ENCODE results near the gene SEC14L2.
"Not testable (repeated sequence)": the region's sequence is repeated elsewhere in the genome, so short reads cannot be mapped to it uniquely, and the experiment has no call there.

Gene SEC14L2

DNA sequence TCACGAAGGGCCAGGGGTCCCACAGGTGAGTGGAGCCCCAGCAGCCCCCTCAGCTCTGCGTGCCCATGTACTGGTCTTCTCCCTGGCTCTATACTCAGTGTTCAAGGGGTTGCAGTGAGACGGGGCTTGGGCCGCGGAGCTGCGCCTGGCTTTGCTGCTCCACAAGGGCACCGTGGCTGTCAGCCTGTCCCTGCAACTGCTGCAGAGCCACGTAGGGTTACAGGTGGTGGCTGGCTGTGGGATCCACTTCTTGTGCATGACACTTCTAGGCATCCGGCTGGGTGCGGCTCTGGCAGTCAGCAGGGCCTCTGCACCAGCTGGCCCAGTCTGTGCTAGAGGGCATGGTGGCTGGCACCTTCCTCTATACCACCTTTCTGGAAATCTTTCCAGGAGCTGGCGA lies 43.0 kb downstream of the SEC14L2 start:
- no peak overlapping the region for H3K27ac ChIP-seq (ENCODE audit: low read depth, low read length)
- no peak overlapping the region for H3K4me3 ChIP-seq (ENCODE audit: low read length)
- H3K4me1 ChIP-seq (ENCODE audit: control insufficient read depth, insufficient read depth, low read length): no peaks in the 10 kb centered on the region
- no peaks in the 10 kb centered on the region for H3K36me3 ChIP-seq (ENCODE audit: control insufficient read depth, insufficient read depth, low read length)
- no peaks in the 10 kb centered on the region for H3K27me3 ChIP-seq (ENCODE audit: control insufficient read depth, insufficient read depth, low read length)
- H3K9ac ChIP-seq (ENCODE audit: low read length): no peak overlapping the region

DNA sequence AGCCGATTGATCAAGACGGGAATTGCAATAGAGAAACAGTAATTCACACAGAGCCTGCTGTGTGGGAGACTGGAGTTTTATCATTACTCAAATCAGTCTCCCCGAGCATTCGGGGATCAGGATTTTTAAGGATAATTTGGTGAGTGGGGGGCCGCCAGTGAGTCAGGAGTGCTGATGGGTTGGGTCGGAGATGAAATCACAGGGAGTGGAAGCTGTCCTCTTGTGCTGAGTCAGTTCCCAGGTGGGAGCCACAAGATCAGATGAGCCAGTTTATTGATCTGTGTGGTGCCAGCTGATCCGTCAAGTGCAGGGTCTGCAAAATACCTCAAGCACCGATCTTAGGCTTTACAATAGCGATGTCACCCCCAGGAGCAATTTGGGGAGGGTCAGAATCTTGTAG lies 44.3 kb downstream of the SEC14L2 start:
- H3K4me1 ChIP-seq (ENCODE audit: control insufficient read depth, insufficient read depth, low read length): no peaks in the 10 kb centered on the region
- no peak overlapping the region for H3K27ac ChIP-seq (ENCODE audit: low read depth, low read length)
- no peaks in the 10 kb centered on the region for H3K27me3 ChIP-seq (ENCODE audit: control insufficient read depth, insufficient read depth, low read length)
- no peak overlapping the region for H3K9ac ChIP-seq (ENCODE audit: low read length)
- no peaks in the 10 kb centered on the region for H3K36me3 ChIP-seq (ENCODE audit: control insufficient read depth, insufficient read depth, low read length)
- no peak overlapping the region for H3K4me3 ChIP-seq (ENCODE audit: low read length)

DNA sequence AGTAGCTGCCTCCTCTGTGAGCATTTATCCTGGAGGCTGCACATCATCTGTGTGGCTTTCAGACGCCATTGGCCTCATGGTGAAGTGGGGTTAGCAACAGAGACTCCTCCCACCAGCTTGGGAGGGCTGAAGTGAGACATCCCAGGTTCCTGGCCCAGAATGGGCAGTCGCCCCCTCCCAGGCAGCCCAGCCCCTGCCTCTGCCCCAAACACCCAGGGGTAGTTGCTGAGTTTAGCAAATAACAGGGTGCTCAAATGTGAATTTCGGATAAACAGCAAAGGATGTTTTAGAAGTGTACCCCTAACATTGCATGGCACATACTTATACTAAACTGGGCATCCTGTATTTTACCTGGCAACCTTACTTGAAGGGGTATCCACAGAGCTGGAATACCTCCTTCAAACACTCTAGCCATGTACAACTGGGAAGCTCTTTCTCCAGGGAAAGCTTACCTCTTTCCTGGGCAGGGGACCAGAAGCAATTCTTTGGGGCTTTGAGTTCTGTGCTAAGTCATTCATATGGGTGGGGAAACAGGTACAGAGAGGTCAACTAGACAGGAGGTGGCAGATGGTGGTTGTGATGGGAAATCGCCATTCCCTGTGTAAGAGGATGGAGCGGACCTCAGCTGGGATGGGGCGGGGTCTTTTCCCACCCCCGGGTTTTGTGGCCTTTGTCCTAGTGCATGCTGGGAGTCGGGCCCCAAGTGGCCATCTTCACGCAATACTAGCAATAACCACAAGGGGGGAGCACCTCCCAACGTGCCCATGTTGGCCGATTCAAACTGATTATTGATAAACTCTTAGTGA lies 48.0 kb downstream of the SEC14L2 start:
- Histone ChIP-seq H3K27me3 (ENCODE audit: control insufficient read depth, insufficient read depth, low read length) (no peaks in the 10 kb centered on the region), H3K27ac (ENCODE audit: low read depth, low read length) (no peak overlapping the region), H3K4me1 (ENCODE audit: control insufficient read depth, insufficient read depth, low read length) (no peaks in the 10 kb centered on the region), H3K9ac (ENCODE audit: low read length) (no peak overlapping the region), H3K36me3 (ENCODE audit: control insufficient read depth, insufficient read depth, low read length) (no peaks in the 10 kb centered on the region), H3K4me3 (ENCODE audit: low read length) (no peak overlapping the region)

DNA sequence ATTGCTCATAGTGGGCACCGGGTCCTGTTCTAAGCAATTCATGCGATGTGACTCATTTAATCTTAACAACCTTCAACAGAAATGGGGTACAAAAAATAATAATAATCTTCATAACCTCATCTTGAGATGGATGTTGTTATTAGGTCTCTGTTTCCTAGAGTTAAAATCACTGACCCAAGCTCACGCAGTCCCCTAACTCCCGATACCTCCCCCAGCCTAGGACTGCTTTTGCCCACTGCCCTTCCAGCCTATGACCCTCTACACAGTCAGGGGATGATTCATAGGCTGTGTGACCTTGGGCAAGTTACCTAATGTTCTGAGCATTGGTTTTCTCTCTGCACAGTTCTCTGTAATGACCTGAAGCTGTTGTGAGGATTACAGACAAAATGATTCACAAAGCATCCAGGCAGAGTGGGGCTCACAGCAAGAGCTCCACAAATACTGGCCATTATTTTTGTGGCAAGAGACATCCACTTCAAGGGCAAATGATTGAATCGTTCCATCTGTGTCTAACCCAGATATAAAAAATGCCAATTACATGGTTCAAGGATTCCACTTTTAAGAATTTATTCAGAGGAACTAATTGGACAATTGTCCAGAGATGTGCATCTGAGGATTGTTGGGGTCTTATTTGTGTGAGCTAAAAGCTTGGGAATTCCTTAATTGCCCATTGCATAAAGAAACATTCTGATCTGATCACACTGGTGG lies 48.8 kb downstream of the SEC14L2 start:
- no peak overlapping the region for H3K27ac ChIP-seq (ENCODE audit: low read depth, low read length)
- no peaks in the 10 kb centered on the region for H3K4me1 ChIP-seq (ENCODE audit: control insufficient read depth, insufficient read depth, low read length)
- peaks cover 2% of the 10 kb centered on the region for H3K27me3 ChIP-seq (ENCODE audit: control insufficient read depth, insufficient read depth, low read length)
- no peak overlapping the region for H3K4me3 ChIP-seq (ENCODE audit: low read length)
- H3K36me3 ChIP-seq (ENCODE audit: control insufficient read depth, insufficient read depth, low read length): no peaks in the 10 kb centered on the region
- H3K9ac ChIP-seq (ENCODE audit: low read length): no peak overlapping the region

DNA sequence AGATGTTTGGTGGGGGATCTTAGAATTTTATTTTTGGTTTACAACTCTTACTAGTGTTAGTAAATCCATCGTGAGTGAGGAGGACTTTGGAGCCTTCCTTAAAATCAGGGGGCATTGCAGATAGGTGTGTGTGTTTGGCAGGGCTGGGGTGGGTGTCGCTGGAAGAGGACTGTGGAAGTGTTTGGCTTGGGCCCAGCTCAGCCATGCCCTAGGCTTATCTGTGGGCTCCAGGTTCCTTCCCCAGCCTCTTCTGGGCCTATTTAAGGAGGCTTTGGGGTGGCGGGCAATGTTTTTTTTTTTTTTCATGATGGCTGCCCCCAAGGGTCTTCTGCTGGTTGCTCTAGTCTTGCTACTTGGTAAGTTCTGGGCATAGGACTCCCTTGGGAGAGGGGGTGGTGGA lies 50.8 kb downstream of the SEC14L2 start:
- no peak overlapping the region for H3K27ac ChIP-seq (ENCODE audit: low read depth, low read length)
- H3K9ac ChIP-seq (ENCODE audit: low read length): no peak overlapping the region
- H3K4me3 ChIP-seq (ENCODE audit: low read length): no peak overlapping the region
- no peaks in the 10 kb centered on the region for H3K4me1 ChIP-seq (ENCODE audit: control insufficient read depth, insufficient read depth, low read length)
- H3K27me3 ChIP-seq (ENCODE audit: control insufficient read depth, insufficient read depth, low read length): peaks cover 5% of the 10 kb centered on the region
- H3K36me3 ChIP-seq (ENCODE audit: control insufficient read depth, insufficient read depth, low read length): no peaks in the 10 kb centered on the region

DNA sequence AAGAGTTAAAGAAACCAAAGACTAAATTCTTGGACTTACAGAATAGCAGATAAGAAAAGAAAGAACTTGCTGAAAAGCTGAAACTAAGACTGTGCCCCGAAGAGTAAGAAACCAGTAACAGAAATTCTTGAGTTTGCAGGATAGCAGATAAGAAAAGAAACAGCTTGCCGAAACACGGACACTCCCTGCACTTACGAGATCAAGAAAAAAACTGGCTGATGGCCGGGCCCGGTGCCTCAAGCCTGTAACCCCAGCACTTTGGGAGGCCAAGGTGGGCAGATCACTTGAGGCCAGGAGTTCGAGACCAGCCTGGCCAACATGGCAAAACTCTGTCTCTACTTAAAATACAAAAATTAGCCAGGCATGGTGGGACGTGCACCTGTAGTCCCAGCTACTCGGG lies 54.7 kb downstream of the SEC14L2 start:
- H3K4me3 ChIP-seq (ENCODE audit: low read length); H3K27me3 ChIP-seq (ENCODE audit: control insufficient read depth, insufficient read depth, low read length); H3K9ac ChIP-seq (ENCODE audit: low read length); H3K36me3 ChIP-seq (ENCODE audit: control insufficient read depth, insufficient read depth, low read length); H3K27ac ChIP-seq (ENCODE audit: low read depth, low read length); H3K4me1 ChIP-seq (ENCODE audit: control insufficient read depth, insufficient read depth, low read length): not testable (repeated sequence)

DNA sequence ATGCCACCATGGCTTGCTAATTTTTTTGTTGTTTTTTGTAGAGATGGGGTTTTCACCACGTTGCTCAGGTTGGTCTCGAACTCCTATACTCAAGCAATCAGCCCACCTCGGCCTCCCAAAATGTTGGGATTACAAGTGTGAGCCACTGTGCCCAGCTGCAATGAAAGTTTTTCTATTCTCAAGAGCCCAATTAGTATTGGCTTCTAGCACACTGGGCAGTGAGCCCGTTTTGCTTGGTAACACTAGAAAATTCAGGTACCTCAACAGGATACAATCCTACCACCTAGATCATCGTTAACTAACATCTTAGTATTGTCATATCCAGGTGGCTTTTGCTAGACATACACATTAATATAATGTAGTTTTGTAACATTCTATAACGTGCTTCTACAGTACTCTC lies 56.0 kb downstream of the SEC14L2 start:
- Histone ChIP-seq H3K9ac (ENCODE audit: low read length) (no peak overlapping the region), H3K4me1 (ENCODE audit: control insufficient read depth, insufficient read depth, low read length) (no peaks in the 10 kb centered on the region), H3K36me3 (ENCODE audit: control insufficient read depth, insufficient read depth, low read length) (no peaks in the 10 kb centered on the region), H3K4me3 (ENCODE audit: low read length) (no peak overlapping the region), H3K27ac (ENCODE audit: low read depth, low read length) (no peak overlapping the region), H3K27me3 (ENCODE audit: control insufficient read depth, insufficient read depth, low read length) (peaks cover 5% of the 10 kb centered on the region)

DNA sequence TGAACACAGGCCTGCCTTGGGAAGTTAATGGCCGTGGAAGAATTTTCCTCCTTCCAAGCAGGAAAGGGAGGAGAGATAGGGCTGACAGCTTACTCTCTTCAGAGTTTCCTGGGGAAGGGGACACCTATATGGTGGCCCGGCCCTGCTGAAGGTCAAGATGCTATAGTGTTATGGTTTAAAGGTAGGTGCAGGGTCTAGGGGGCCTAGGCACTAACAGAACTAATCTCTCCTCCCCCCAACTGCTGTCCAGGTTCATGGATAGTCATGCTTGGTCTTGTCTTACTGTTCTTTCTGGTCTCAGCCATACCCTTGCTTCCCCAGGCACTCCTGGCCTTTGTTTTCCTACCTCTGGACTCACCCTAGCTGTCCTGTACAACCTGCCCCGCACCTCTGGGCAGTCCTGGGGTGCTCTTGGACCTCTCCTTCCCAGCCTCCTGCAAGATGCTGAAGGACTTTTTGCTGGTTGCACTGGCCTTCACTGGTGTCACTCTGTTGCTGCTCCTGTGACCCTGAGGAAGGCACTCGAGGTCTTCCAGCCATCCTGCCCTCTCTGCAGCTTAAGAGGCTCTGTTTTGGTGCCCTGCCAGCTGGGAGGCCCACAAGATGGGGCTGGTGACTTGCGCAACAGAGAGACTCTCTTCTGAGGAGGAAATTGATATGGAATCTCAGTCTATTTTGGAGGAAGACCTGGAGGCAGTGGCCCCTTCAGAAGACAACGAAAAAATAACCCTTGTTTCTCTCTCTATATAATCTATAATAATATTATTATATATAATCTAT lies 57.1 kb downstream of the SEC14L2 start:
- Histone ChIP-seq H3K36me3 (ENCODE audit: control insufficient read depth, insufficient read depth, low read length) (no peaks in the 10 kb centered on the region), H3K27me3 (ENCODE audit: control insufficient read depth, insufficient read depth, low read length) (peaks cover 5% of the 10 kb centered on the region), H3K4me1 (ENCODE audit: control insufficient read depth, insufficient read depth, low read length) (no peaks in the 10 kb centered on the region), H3K4me3 (ENCODE audit: low read length) (no peak overlapping the region), H3K27ac (ENCODE audit: low read depth, low read length) (no peak overlapping the region), H3K9ac (ENCODE audit: low read length) (no peak overlapping the region)

DNA sequence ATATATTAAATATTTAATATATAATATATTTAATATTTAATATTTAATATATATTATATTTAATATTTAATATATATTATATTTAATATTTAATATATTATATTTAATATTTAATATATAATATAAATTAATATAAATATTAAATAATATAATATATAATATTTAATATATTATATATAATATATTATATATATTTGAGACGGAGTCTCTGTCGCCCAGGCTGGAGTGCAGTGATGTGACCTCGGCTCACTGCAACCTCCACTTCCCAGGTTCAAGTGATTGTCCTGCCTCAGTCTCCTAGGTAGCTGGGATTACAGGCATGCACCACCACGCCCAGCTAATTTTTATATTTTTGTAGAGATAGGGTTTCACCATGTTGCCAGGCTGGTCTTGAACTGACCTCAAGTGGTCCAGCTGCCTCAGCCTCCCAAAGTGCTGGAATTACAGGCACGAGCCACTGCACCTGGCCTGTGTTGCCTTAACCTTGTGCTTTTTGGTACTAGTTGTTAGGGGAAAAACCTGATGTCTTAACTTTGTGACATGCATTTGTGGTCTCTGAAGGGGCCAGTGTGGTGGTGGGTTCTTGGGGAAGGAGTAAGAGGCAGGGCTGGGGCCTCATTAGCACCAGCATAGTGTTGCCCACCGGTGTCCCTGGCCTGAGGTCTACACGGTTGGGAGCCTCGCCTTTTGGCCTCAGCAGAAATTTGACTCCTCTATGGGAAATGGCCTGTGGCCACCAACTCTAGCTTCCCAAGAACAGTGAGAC lies 58.4 kb downstream of the SEC14L2 start:
- Histone ChIP-seq H3K27ac (ENCODE audit: low read depth, low read length) (no peak overlapping the region), H3K36me3 (ENCODE audit: control insufficient read depth, insufficient read depth, low read length) (no peaks in the 10 kb centered on the region), H3K4me1 (ENCODE audit: control insufficient read depth, insufficient read depth, low read length) (no peaks in the 10 kb centered on the region)

DNA sequence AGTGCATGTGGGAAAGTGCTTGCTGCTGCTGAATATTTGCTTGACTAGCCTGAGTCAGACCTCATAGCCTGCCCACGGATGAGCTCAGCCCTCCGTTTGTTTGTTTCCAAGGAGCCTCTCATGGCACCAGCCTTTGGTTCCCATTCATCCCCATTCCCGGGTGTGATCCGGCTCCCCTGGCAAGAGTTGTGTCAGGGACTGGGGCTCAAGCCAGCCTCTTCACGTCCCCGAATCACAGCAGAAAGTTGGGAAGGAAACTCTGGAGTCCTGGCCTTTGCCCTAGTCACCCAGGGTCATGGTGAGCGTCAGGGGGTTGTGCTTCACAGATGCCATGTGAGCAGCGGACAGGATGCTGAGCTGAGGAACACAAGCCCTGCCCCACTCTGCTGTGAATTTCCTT lies 61.2 kb downstream of the SEC14L2 start:
- Histone ChIP-seq H3K27me3 (ENCODE audit: control insufficient read depth, insufficient read depth, low read length) (no peaks in the 10 kb centered on the region), H3K4me1 (ENCODE audit: control insufficient read depth, insufficient read depth, low read length) (no peaks in the 10 kb centered on the region), H3K9ac (ENCODE audit: low read length) (no peak overlapping the region), H3K36me3 (ENCODE audit: control insufficient read depth, insufficient read depth, low read length) (no peaks in the 10 kb centered on the region), H3K27ac (ENCODE audit: low read depth, low read length) (no peak overlapping the region), H3K4me3 (ENCODE audit: low read length) (no peak overlapping the region)

More for the DNA sequence above, 58.4 kb downstream of the SEC14L2 start:
- peaks cover 5% of the 10 kb centered on the region for H3K27me3 ChIP-seq (ENCODE audit: control insufficient read depth, insufficient read depth, low read length)
- no peak overlapping the region for H3K9ac ChIP-seq (ENCODE audit: low read length)
- H3K4me3 ChIP-seq (ENCODE audit: low read length): no peak overlapping the region

DNA sequence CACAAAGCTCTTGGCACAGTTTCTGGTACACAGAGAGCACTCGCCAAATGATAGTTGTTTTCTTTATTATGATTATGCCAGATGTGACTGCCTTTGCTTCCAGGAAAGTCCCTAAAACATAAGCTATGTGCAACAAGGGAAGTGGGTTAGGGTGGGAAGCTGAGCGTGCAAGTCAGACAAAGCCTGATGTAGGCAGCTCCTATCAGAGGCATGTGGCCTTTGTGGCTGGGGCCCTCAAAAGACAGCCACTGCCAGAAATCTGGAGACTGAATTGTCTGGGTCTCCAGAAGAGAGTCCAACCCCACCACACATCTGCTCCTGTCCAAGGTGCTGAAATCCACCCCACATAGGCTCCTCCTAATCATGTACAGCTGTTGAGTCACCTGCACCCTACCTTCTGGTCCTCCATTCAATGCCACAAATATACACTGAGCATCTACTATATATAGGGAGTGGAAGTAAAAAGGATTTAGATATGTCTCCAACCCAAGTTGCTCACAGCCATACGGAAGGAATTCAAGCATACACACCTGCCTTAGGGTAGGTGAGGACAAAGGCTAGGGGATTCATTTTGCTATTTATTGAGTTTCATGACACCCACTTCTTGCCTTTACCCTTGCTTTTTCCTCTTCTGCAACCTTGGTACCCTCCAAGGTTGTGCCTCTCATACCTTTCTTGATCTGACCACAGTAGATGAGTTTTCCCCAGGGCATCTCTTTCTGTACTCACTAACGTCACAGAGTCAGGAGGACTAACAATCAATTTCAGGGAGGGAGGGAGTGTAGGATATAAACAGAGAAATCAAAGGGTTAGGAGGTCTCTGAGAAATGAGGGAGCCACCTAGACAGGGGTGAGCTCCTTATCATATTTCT lies 62.6 kb downstream of the SEC14L2 start:
- no peaks in the 10 kb centered on the region for H3K4me1 ChIP-seq (ENCODE audit: control insufficient read depth, insufficient read depth, low read length)
- no peaks in the 10 kb centered on the region for H3K27me3 ChIP-seq (ENCODE audit: control insufficient read depth, insufficient read depth, low read length)
- no peak overlapping the region for H3K9ac ChIP-seq (ENCODE audit: low read length)
- no peak overlapping the region for H3K4me3 ChIP-seq (ENCODE audit: low read length)
- H3K36me3 ChIP-seq (ENCODE audit: control insufficient read depth, insufficient read depth, low read length): no peaks in the 10 kb centered on the region
- H3K27ac ChIP-seq (ENCODE audit: low read depth, low read length): no peak overlapping the region

Measured in rectal smooth muscle tissue (tissue), 1 donor.